SK-N-SH (cell line): ENCODE measurements around the gene MRPL12. TPM values are rescaled to one million over a fixed set of nuclear protein-coding genes. Genes with fewer than 3 reads are reported as not detected.
A peak's percentile ranks its signal among the peaks of the same experiment; 100 is the strongest.

ENCODE experiments used
- CTCF ChIA-PET: fragments of 300-600, 350-600 bp; formaldehyde crosslinking; extraction: SDS; loops from one replicate; lab custom pipeline; 2021; lab: Yijun Ruan, JAX
- POLR2A ChIA-PET: fragments of 350-600 bp; sonication (Branson Sonifier 250); formaldehyde crosslinking; extraction: SDS; loops from one replicate; lab custom pipeline; 2020; ENCODE audit warnings: antibody characterized with exemption, inconsistent platforms; lab: Yijun Ruan, JAX
- DNase-seq: peaks from one replicate; pipeline ENCODE4 v3.0.0; 2012
- H2AFZ ChIP-seq: fragments of 200-600 bp; sonication (generic); 2 replicates; pipeline ENCODE4 v1.8.1; 2016; ENCODE audit warnings: antibody characterized with exemption, mild to moderate bottlenecking, low read depth
- H3F3A ChIP-seq: fragments of 200-600 bp; sonication (generic); replicated peaks from 2 replicates; pipeline ENCODE3; 2016; ENCODE audit warnings: antibody characterized with exemption, mild to moderate bottlenecking; ENCODE audit not compliant: insufficient read depth
- H3K27ac ChIP-seq, 2 experiments: fragments of 200-500 bp in 1 of 2; fragments of 200-600 bp in 1 of 2; sonication (Bioruptor generic) in 1 of 2; sonication (generic), shearing (Covaris generic) in 1 of 2; 2 replicates each; pipeline versions ENCODE4 v1.5.1 to v1.6.1; 2014 to 2016; ENCODE audit warnings: low read depth in 2 of 2, inconsistent platforms in 1 of 2, low read length in 1 of 2, mild to moderate bottlenecking in 1 of 2, mixed read lengths in 1 of 2
- H3K27me3 ChIP-seq: fragments of 200-600 bp; sonication (generic), shearing (Covaris generic); 2 replicates; pipeline ENCODE4 v1.6.1; 2016; ENCODE audit warnings: mixed run types; ENCODE audit not compliant: insufficient read depth
- H3K36me3 ChIP-seq, 2 experiments: fragments of 200-500 bp in 1 of 2; fragments of 200-600 bp in 1 of 2; sonication (Bioruptor generic) in 1 of 2; sonication (generic) in 1 of 2; replicated peaks in 1 of 2; 2 replicates each; pipeline versions ENCODE3 to v1.5.1; 2014 to 2016; ENCODE audit warnings: low read length in 1 of 2, mild to moderate bottlenecking in 1 of 2; ENCODE audit not compliant: insufficient read depth in 2 of 2, control insufficient read depth in 1 of 2
- H3K4me1 ChIP-seq, 2 experiments: fragments of 200-500 bp in 1 of 2; fragments of 200-600 bp in 1 of 2; sonication (Bioruptor generic) in 1 of 2; sonication (generic), shearing (Covaris generic) in 1 of 2; 2 replicates each; pipeline versions ENCODE4 v1.5.1 to v1.6.1; 2014 to 2016; ENCODE audit warnings: low read depth in 1 of 2, low read length in 1 of 2, mixed run types in 1 of 2; ENCODE audit not compliant: insufficient read depth in 2 of 2, control insufficient read depth in 1 of 2
- H3K4me2 ChIP-seq: fragments of 200-600 bp; sonication (generic), shearing (Covaris generic); 2 replicates; pipeline ENCODE4 v1.6.1; 2017; ENCODE audit warnings: mixed run types
- H3K4me3 ChIP-seq, 2 experiments: fragments of 200-500 bp in 1 of 2; fragments of 200-600 bp in 1 of 2; sonication (Bioruptor generic) in 1 of 2; sonication (generic), shearing (Covaris generic) in 1 of 2; 2 replicates each; pipeline versions ENCODE4 v1.5.1 to v1.8.1; 2014 to 2016; ENCODE audit warnings: low read depth in 2 of 2, inconsistent platforms in 1 of 2, low read length in 1 of 2, mild to moderate bottlenecking in 1 of 2, mixed read lengths in 1 of 2, moderate library complexity in 1 of 2
- H3K79me2 ChIP-seq: fragments of 200-600 bp; sonication (generic); 2 replicates; pipeline ENCODE4 v1.8.1; 2017; ENCODE audit warnings: mild to moderate bottlenecking; ENCODE audit not compliant: insufficient read depth
- H3K9ac ChIP-seq: fragments of 200-600 bp; sonication (generic); 2 replicates; pipeline ENCODE4 v1.6.1; 2017; ENCODE audit warnings: mixed run types
- H3K9me2 ChIP-seq: fragments of 200-600 bp; sonication (generic); 2 replicates; pipeline ENCODE4 v1.6.1; 2017; ENCODE audit warnings: mixed run types
- H3K9me3 ChIP-seq: fragments of 200-600 bp; sonication (generic); 2 replicates; pipeline ENCODE4 v1.6.1; 2017; ENCODE audit warnings: mixed run types, mild to moderate bottlenecking, moderate library complexity
- H4K20me1 ChIP-seq: fragments of 200-600 bp; sonication (generic); 2 replicates; pipeline ENCODE4 v1.6.1; 2017; ENCODE audit warnings: mild to moderate bottlenecking, mixed run types; ENCODE audit not compliant: insufficient read depth
- CTCF ChIP-seq: fragments of 200-600 bp; sonication (generic); IDR thresholded peaks from 2 replicates; pipeline ENCODE4 v1.6.1; 2017; ENCODE audit warnings: antibody characterized with exemption, mild to moderate bottlenecking, moderate library complexity
- ELF1 ChIP-seq: IDR thresholded peaks from 2 replicates; pipeline ENCODE4 v1.4.0; 2012
- EZH2phosphoT487 ChIP-seq: fragments of 200-600 bp; sonication (generic); IDR thresholded peaks from 2 replicates; pipeline ENCODE4 v1.6.1; 2017; ENCODE audit warnings: low read depth, mixed run types, mild to moderate bottlenecking, antibody characterized with exemption, moderate library complexity, borderline replicate concordance
- FOSL2 ChIP-seq: IDR thresholded peaks from 2 replicates; pipeline ENCODE4 v1.4.0; 2012; ENCODE audit warnings: low read depth, mild to moderate bottlenecking, moderate library complexity, borderline replicate concordance
- FOXJ3 ChIP-seq: sonication (generic); formaldehyde crosslinking; IDR thresholded peaks from 2 replicates; pipeline ENCODE4 v1.5.1; 2020; ENCODE audit warnings: mild to moderate bottlenecking, missing genetic modification reagents
- FOXM1 ChIP-seq: IDR thresholded peaks from 2 replicates; pipeline ENCODE4 v1.4.0; 2012; ENCODE audit warnings: low read depth, mild to moderate bottlenecking
- IRF3 ChIP-seq: fragments of 150-350 bp; IDR thresholded peaks from 2 replicates; pipeline ENCODE4 v1.6.1; 2016; ENCODE audit warnings: mild to moderate bottlenecking, low read depth, low read length
- MAX ChIP-seq: IDR thresholded peaks from 2 replicates; pipeline ENCODE4 v1.4.0; 2012; ENCODE audit warnings: low read depth
- MEF2A ChIP-seq: IDR thresholded peaks from 2 replicates; pipeline ENCODE4 v1.4.0; 2012; ENCODE audit warnings: low read depth, borderline replicate concordance
- MXI1 ChIP-seq: IDR thresholded peaks from 2 replicates; pipeline ENCODE4 v1.6.1; 2012; ENCODE audit warnings: mild to moderate bottlenecking, low read depth, low read length, improper control_type of control experiment
- NFIC ChIP-seq: IDR thresholded peaks from 2 replicates; pipeline ENCODE4 v1.4.0; 2012; ENCODE audit warnings: borderline replicate concordance
- NRF1 ChIP-seq: IDR thresholded peaks from 2 replicates; pipeline ENCODE4 v1.6.1; 2012; ENCODE audit warnings: low read depth, mild to moderate bottlenecking, low read length
- PBX3 ChIP-seq: IDR thresholded peaks from 2 replicates; pipeline ENCODE4; 2012
- RAD21 ChIP-seq: IDR thresholded peaks from 2 replicates; pipeline ENCODE4 v1.6.1; 2012; ENCODE audit warnings: mild to moderate bottlenecking, low read length
- RCOR1 ChIP-seq: fragments of 150-350 bp; IDR thresholded peaks from 2 replicates; pipeline ENCODE4 v1.6.1; 2017; ENCODE audit warnings: antibody characterized with exemption, low read length
- RXRA ChIP-seq: IDR thresholded peaks from 2 replicates; pipeline ENCODE4 v1.4.0; 2012; ENCODE audit warnings: low read depth, mild to moderate bottlenecking, borderline replicate concordance
- SIN3A ChIP-seq: IDR thresholded peaks from 2 replicates; pipeline ENCODE4 v1.6.1; 2012; ENCODE audit warnings: low read depth, mild to moderate bottlenecking, low read length, moderate library complexity, borderline replicate concordance
- TCF12 ChIP-seq: IDR thresholded peaks from 2 replicates; pipeline ENCODE4 v1.4.0; 2012
- USF1 ChIP-seq: IDR thresholded peaks from 2 replicates; pipeline ENCODE4 v1.4.0; 2012; ENCODE audit warnings: low read depth, borderline replicate concordance
- WGBS: methylation state at CpG from one replicate; pipeline ENCODE4 v1.1.6; 2017; ENCODE audit warnings: low lambda C conversion rate; 5-methylcytosine and 5-hydroxymethylcytosine counted together
- polyA plus RNA-seq, 3 experiments: library from polyadenylated mRNA; depleted of rRNA; stranded (reverse); fragments of >200 nt; gene quantifications; 2 replicates each; pipeline ENCODE4 v1.2.3, GENCODE V29; 2012

Gene MRPL12
- polyA plus RNA-seq, 1 of the 3 experiments (the other 2 are of a cell fraction): 322 TPM

- no peaks in the 10 kb centered on the region; the same call in 1 of the 2 replicates for H3K27me3 ChIP-seq
- no peaks in the 10 kb centered on the region for H3K9me2 ChIP-seq
- 0 out of 2 replicates have a peak overlapping the region, but pooled peaks have one; percentile 11 for H2AFZ ChIP-seq
- H3K4me1 ChIP-seq: peaks cover 0 to 5% of the 10 kb centered on the region in 2 experiments; a peak in 1 of 4 replicates
- H3F3A ChIP-seq: peaks cover 12% of the 10 kb centered on the region
- no peak overlapping the region for H3K9ac ChIP-seq
- no peak for TF ChIP-seq CTCF
- TF ChIP-seq RCOR1: no peak
- no peak for TF ChIP-seq RAD21
- no peak for TF ChIP-seq TCF12
- H3K4me3 ChIP-seq: no peak overlapping the region
- H3K27ac ChIP-seq: no peak overlapping the region
- no peak for DNase-seq
- H3K79me2 ChIP-seq: no peaks in the 10 kb centered on the region
- no peaks in the 10 kb centered on the region for H4K20me1 ChIP-seq
- H3K36me3 ChIP-seq: no peaks in the 10 kb centered on the region
- no peaks in the 10 kb centered on the region for H3K9me3 ChIP-seq
- 83% methylated on average over 22 of the region's 35 CpGs for WGBS
- POLR2A ChIA-PET: interaction anchor here (0.9 to 1.9 kb wide), 4 partner anchors 98 to 136 kb away, joined by 3 to 5 read pairs (median 4); partner anchors contain the start of genes ARHGDIA and MCRIP1
- CTCF ChIA-PET: interaction anchor here (0.6 to 4.1 kb wide), 31 partner anchors 11 to 287 kb away, joined by 3 to 60 read pairs (median 4); partner anchors contain the start of genes ALYREF, ANAPC11, ARHGDIA and MRPL12
- H3K4me2 ChIP-seq: no peak overlapping the region
Measured at GRCh38 chr17:81734405-81735263, 31.5 kb downstream of the MRPL12 start.

GRCh38 chr17:81735264-81736102, 32.3 kb downstream of the MRPL12 start:
- Histone ChIP-seq H4K20me1 (no peaks in the 10 kb centered on the region), H3K27me3 (no peaks in the 10 kb centered on the region; the same call in 1 of the 2 replicates), H3K4me1 (peaks cover 0 to 5% of the 10 kb centered on the region in 2 experiments; a peak in 1 of 4 replicates), H3K79me2 (no peaks in the 10 kb centered on the region), H3K9ac (no peak overlapping the region), H3K9me3 (no peaks in the 10 kb centered on the region), H3K4me3 (no peak overlapping the region), H3K4me2 (no peak overlapping the region), H3K9me2 (no peaks in the 10 kb centered on the region), H3K36me3 (no peaks in the 10 kb centered on the region), H3K27ac (no peak overlapping the region), H3F3A (peaks cover 12% of the 10 kb centered on the region), H2AFZ (peak overlapping the region; percentile 81; the same call in 1 of the 2 replicates)
- ChIA-PET CTCF (interaction anchor here (0.6 to 4.1 kb wide), 24 partner anchors 12 to 286 kb away, joined by 3 to 60 read pairs (median 4); partner anchors contain the start of genes ALYREF, ANAPC11, ARHGDIA and MRPL12), POLR2A (interaction anchor here (0.6 to 1.9 kb wide), 5 partner anchors 24 to 135 kb away, joined by 3 to 5 read pairs (median 4); partner anchors contain the start of genes ARHGDIA and MCRIP1)
- no peak for DNase-seq
- no peak for TF ChIP-seq PBX3
- TF ChIP-seq IRF3: no peak
- no peak for TF ChIP-seq FOXM1
- TF ChIP-seq MXI1: no peak
- no peak for TF ChIP-seq EZH2phosphoT487
- no peak for TF ChIP-seq FOXJ3
- TF ChIP-seq USF1: no peak
- TF ChIP-seq MEF2A: no peak
- TF ChIP-seq RCOR1: no peak
- TF ChIP-seq SIN3A: no peak
- TF ChIP-seq RAD21: no peak
- TF ChIP-seq NFIC: no peak
- TF ChIP-seq MAX: no peak
- no peak for TF ChIP-seq ELF1
- no peak for TF ChIP-seq FOSL2
- no peak for TF ChIP-seq RXRA
- TF ChIP-seq NRF1: no peak
- WGBS: 49% methylated on average over 28 of the region's 30 CpGs
